Neural cell (in vitro differentiated cells): ENCODE measurements around the gene DENND5B.

Experiments used
- CTCF ChIP-seq: fragments of 450-650 bp; IDR thresholded peaks from 2 replicates; pipeline ENCODE4 v1.5.1; 2014; ENCODE audit warnings: antibody characterized with exemption, mild to moderate bottlenecking, moderate library complexity; ENCODE audit not compliant: poor library complexity, severe bottlenecking
- EP300 ChIP-seq: fragments of 450-650 bp; conservative IDR thresholded peaks from 2 replicates; pipeline ENCODE4 v1.6.1; 2014; ENCODE audit warnings: antibody characterized with exemption, mild to moderate bottlenecking, moderate library complexity; ENCODE audit not compliant: poor library complexity, severe bottlenecking
- EZH2 ChIP-seq: fragments of 200-600, 300-800 bp; shearing (Covaris generic), sonication (generic); IDR thresholded peaks from 2 replicates; pipeline ENCODE4 v1.6.1; 2014; ENCODE audit warnings: antibody characterized with exemption, low read length, borderline replicate concordance, mild to moderate bottlenecking; ENCODE audit not compliant: insufficient read depth, poor library complexity, severe bottlenecking
- MXI1 ChIP-seq: fragments of 450-650 bp; conservative IDR thresholded peaks from 2 replicates; pipeline ENCODE4 v1.6.1; 2014; ENCODE audit warnings: antibody characterized with exemption, mild to moderate bottlenecking; ENCODE audit not compliant: poor library complexity, severe bottlenecking
- POLR2AphosphoS5 ChIP-seq: IDR thresholded peaks from 2 replicates; pipeline ENCODE4 v1.6.1; 2012
- RAD21 ChIP-seq: fragments of 450-650 bp; conservative IDR thresholded peaks from 2 replicates; pipeline ENCODE4 v1.6.1; 2014; ENCODE audit warnings: antibody characterized with exemption, mild to moderate bottlenecking, moderate library complexity
- REST ChIP-seq: IDR thresholded peaks from 2 replicates; pipeline ENCODE4 v1.6.1; 2012; ENCODE audit warnings: borderline replicate concordance
- SMC3 ChIP-seq: fragments of 450-650 bp; conservative IDR thresholded peaks from 2 replicates; pipeline ENCODE4 v1.6.1; 2014; ENCODE audit warnings: antibody characterized with exemption, mild to moderate bottlenecking, moderate library complexity; ENCODE audit not compliant: poor library complexity
- TAF1 ChIP-seq: IDR thresholded peaks from 2 replicates; pipeline ENCODE4 v1.6.1; 2012; ENCODE audit warnings: low read depth

GRCh38 chr12:31346267-31346666, 244.7 kb downstream of the DENND5B start:
- TF ChIP-seq CTCF: no peak
- no peak for TF ChIP-seq EZH2
- no peak for TF ChIP-seq RAD21
- no peak for TF ChIP-seq POLR2AphosphoS5
- no peak for TF ChIP-seq SMC3
- TF ChIP-seq EP300: no peak
- TF ChIP-seq TAF1: no peak
- no peak for TF ChIP-seq REST
- TF ChIP-seq MXI1: no peak
